HEK293 (cell line): ENCODE measurements around the gene DEAF1.

ENCODE experiments used
- PRDM1 ChIP-seq: fragments of 450-650 bp; formaldehyde crosslinking; IDR thresholded peaks from 2 replicates; pipeline ENCODE4; 2016; ENCODE audit warnings: missing biosample characterization, missing genetic modification characterization
- PRDM4 ChIP-seq: fragments of 450-650 bp; formaldehyde crosslinking; IDR thresholded peaks from 2 replicates; pipeline ENCODE4 v1.5.1; 2017; ENCODE audit warnings: missing biosample characterization, missing genetic modification characterization
- REPIN1 ChIP-seq: fragments of 450-650 bp; formaldehyde crosslinking; IDR thresholded peaks from 2 replicates; pipeline ENCODE4 v1.5.1; 2017; ENCODE audit warnings: missing biosample characterization, missing genetic modification characterization, low read depth
- ZBTB8A ChIP-seq: fragments of 450-650 bp; formaldehyde crosslinking; IDR thresholded peaks from 2 replicates; pipeline ENCODE4 v1.5.1; 2016; ENCODE audit warnings: missing biosample characterization, missing genetic modification characterization
- ZNF184 ChIP-seq: fragments of 450-650 bp; IDR thresholded peaks from 2 replicates; pipeline ENCODE4 v1.5.1; 2018; ENCODE audit warnings: missing biosample characterization, mild to moderate bottlenecking, missing genetic modification characterization
- ZNF280D ChIP-seq: fragments of 450-650 bp; formaldehyde crosslinking; IDR thresholded peaks from 2 replicates; pipeline ENCODE4 v1.5.1; 2016; ENCODE audit warnings: missing biosample characterization, missing genetic modification characterization
- ZNF560 ChIP-seq: fragments of 450-650 bp; formaldehyde crosslinking; IDR thresholded peaks from 2 replicates; pipeline ENCODE4 v1.5.1; 2017; ENCODE audit warnings: missing biosample characterization, missing genetic modification characterization, borderline replicate concordance
- TF ChIP-seq, protein P1 (sequence below): fragments of 450-650 bp; formaldehyde crosslinking; IDR thresholded peaks from 2 replicates; pipeline ENCODE4; 2016; ENCODE audit warnings: missing biosample characterization, missing genetic modification characterization
- TF ChIP-seq, protein P2 (sequence below): fragments of 450-650 bp; formaldehyde crosslinking; IDR thresholded peaks from 2 replicates; pipeline ENCODE4 v1.5.1; 2016; ENCODE audit warnings: missing biosample characterization, missing genetic modification characterization

- TF ChIP-seq PRDM4 (tag by site-specific recombination): no peak
- TF ChIP-seq, protein P1, sequence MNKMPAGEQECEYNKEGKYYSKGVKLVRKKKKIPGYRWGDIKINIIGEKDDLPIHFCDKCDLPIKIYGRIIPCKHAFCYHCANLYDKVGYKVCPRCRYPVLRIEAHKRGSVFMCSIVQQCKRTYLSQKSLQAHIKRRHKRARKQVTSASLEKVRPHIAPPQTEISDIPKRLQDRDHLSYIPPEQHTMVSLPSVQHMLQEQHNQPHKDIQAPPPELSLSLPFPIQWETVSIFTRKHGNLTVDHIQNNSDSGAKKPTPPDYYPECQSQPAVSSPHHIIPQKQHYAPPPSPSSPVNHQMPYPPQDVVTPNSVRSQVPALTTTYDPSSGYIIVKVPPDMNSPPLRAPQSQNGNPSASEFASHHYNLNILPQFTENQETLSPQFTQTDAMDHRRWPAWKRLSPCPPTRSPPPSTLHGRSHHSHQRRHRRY (tag by site-specific recombination): no peak
- no peak for TF ChIP-seq ZBTB8A (tag by site-specific recombination)
- TF ChIP-seq, protein P2, sequence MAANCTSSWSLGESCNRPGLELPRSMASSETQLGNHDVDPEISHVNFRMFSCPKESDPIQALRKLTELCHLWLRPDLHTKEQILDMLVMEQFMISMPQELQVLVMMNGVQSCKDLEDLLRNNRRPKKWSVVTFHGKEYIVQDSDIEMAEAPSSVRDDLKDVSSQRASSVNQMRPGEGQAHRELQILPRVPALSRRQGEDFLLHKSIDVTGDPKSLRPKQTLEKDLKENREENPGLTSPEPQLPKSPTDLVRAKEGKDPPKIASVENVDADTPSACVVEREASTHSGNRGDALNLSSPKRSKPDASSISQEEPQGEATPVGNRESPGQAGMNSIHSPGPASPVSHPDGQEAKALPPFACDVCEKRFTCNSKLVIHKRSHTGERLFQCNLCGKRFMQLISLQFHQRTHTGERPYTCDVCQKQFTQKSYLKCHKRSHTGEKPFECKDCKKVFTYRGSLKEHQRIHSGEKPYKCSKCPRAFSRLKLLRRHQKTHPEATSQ (tag by site-specific recombination): no peak
- no peak for TF ChIP-seq ZNF184
- TF ChIP-seq REPIN1: no peak
- TF ChIP-seq ZNF280D: no peak
- no peak for TF ChIP-seq ZNF560 (tag by site-specific recombination)
- no peak for TF ChIP-seq PRDM1 (tag by site-specific recombination)
Measured at GRCh38 chr11:687751-688150, 7.3 kb downstream of the DEAF1 start.
